Astrocyte (in vitro differentiated cells and primary cell): ENCODE data around the gene HMCN2. TPM values are rescaled to one million over a fixed set of nuclear protein-coding genes. Genes with fewer than 3 reads are reported as not detected.

Source experiments
- DNase-seq: peaks from one replicate; pipeline ENCODE4 v3.0.0-alpha.2; 2010; ENCODE audit warnings: low read depth
- FAIRE-seq: peaks from 2 replicates; lab custom pipeline; 2011; peaks lifted over from hg19 to GRCh38; lab: Jason Lieb, UNC
- H2AFZ ChIP-seq: 2 replicates; pipeline ENCODE4 v1.6.0; 2012; ENCODE audit warnings: low read depth, low read length, inconsistent platforms
- H3K27ac ChIP-seq: 2 replicates; pipeline ENCODE4 v1.5.1; 2011; ENCODE audit warnings: low read depth, low read length, inconsistent platforms
- H3K27me3 ChIP-seq: 2 replicates; pipeline ENCODE4 v1.6.0; 2011; ENCODE audit warnings: low read length, inconsistent platforms; ENCODE audit not compliant: insufficient read depth
- H3K36me3 ChIP-seq: 2 replicates; pipeline ENCODE4 v1.5.1; 2011; ENCODE audit warnings: low read length, inconsistent platforms; ENCODE audit not compliant: insufficient read depth
- H3K4me1 ChIP-seq: 2 replicates; pipeline ENCODE4 v1.5.1; 2011; ENCODE audit warnings: low read length, inconsistent platforms; ENCODE audit not compliant: insufficient read depth
- H3K4me2 ChIP-seq: 2 replicates; pipeline ENCODE4 v1.6.0; 2012; ENCODE audit warnings: low read length, inconsistent platforms
- H3K4me3 ChIP-seq: 2 replicates; pipeline ENCODE4 v1.5.1; 2011; ENCODE audit warnings: low read depth, mild to moderate bottlenecking, low read length, inconsistent platforms; ENCODE audit not compliant: insufficient read depth
- H3K79me2 ChIP-seq: 2 replicates; pipeline ENCODE4 v1.6.0; 2012; ENCODE audit warnings: mild to moderate bottlenecking, low read length, inconsistent platforms; ENCODE audit not compliant: insufficient read depth
- H3K9ac ChIP-seq: 2 replicates; pipeline ENCODE4 v1.6.0; 2012; ENCODE audit warnings: mild to moderate bottlenecking, low read length, inconsistent platforms
- H3K9me3 ChIP-seq: 2 replicates; pipeline ENCODE4 v1.5.1; 2012; ENCODE audit warnings: low read depth, mild to moderate bottlenecking, low read length, inconsistent platforms; ENCODE audit not compliant: insufficient read depth
- H4K20me1 ChIP-seq: 2 replicates; pipeline ENCODE4 v1.6.0; 2012; ENCODE audit warnings: low read length, inconsistent platforms; ENCODE audit not compliant: insufficient read depth
- H3K27ac Mint-ChIP-seq: one replicate; pipeline ENCODE4 v1.8.0; 2021; ENCODE audit warnings: mild to moderate bottlenecking, mixed read lengths; ENCODE audit not compliant: unreplicated experiment
- H3K27me3 Mint-ChIP-seq: one replicate; pipeline ENCODE4 v1.8.0; 2021; ENCODE audit warnings: low read depth, mixed read lengths; ENCODE audit not compliant: unreplicated experiment
- H3K36me3 Mint-ChIP-seq: one replicate; pipeline ENCODE4 v1.8.0; 2021; ENCODE audit warnings: low read depth, mixed read lengths; ENCODE audit not compliant: unreplicated experiment
- H3K4me1 Mint-ChIP-seq: one replicate; pipeline ENCODE4 v1.8.0; 2021; ENCODE audit warnings: low read depth, mixed read lengths; ENCODE audit not compliant: unreplicated experiment
- H3K4me3 Mint-ChIP-seq: one replicate; pipeline ENCODE4 v1.8.0; 2021; ENCODE audit warnings: mild to moderate bottlenecking, moderate library complexity, mixed read lengths; ENCODE audit not compliant: unreplicated experiment
- H3K9me3 Mint-ChIP-seq: one replicate; pipeline ENCODE4 v1.8.0; 2021; ENCODE audit warnings: mild to moderate bottlenecking, mixed read lengths; ENCODE audit not compliant: unreplicated experiment
- CTCF ChIP-seq: IDR thresholded peaks from 2 replicates; pipeline ENCODE4 v1.5.1; 2011; ENCODE audit warnings: low read depth, mild to moderate bottlenecking, inconsistent platforms, low read length, moderate library complexity; ENCODE audit not compliant: insufficient read depth
- EZH2 ChIP-seq: IDR thresholded peaks from 2 replicates; pipeline ENCODE4 v1.6.1; 2012; ENCODE audit warnings: mild to moderate bottlenecking, low read length, inconsistent platforms; ENCODE audit not compliant: insufficient read depth
- total RNA-seq: library from RNA; stranded (reverse); gene quantifications from 2 replicates; pipeline ENCODE4 v1.2.1, GENCODE V29; 2021

The HMCN2 gene
- total RNA-seq, 1 donor from 2014 or later, result 1.6 TPM

- H3K27ac ChIP-seq, result no peak overlapping the region
- H3K27me3 ChIP-seq, result no peaks in the 10 kb centered on the region
- no peak overlapping the region for H2AFZ ChIP-seq
- no peak overlapping the region for H3K4me2 ChIP-seq
- H3K36me3 ChIP-seq, result no peaks in the 10 kb centered on the region
- H3K79me2 ChIP-seq, result no peaks in the 10 kb centered on the region
- no peak overlapping the region for H3K9ac ChIP-seq
- Mint-ChIP-seq H3K27me3 (peaks cover 32% of the 10 kb centered on the region), H3K27ac (no peak overlapping the region), H3K9me3 (peaks cover 5% of the 10 kb centered on the region), H3K36me3 (peaks cover 6% of the 10 kb centered on the region), H3K4me3 (no peak overlapping the region), H3K4me1 (peaks cover 3% of the 10 kb centered on the region)
- no peaks in the 10 kb centered on the region for H4K20me1 ChIP-seq
- H3K4me1 ChIP-seq, result no peaks in the 10 kb centered on the region
- H3K9me3 ChIP-seq, result no peaks in the 10 kb centered on the region
- H3K4me3 ChIP-seq, result no peak overlapping the region
- DNase-seq (no peak), FAIRE-seq (no peak)
- TF ChIP-seq CTCF, result no peak
- TF ChIP-seq EZH2, result no peak
Observed at GRCh38 chr9:130364619-130365322, 99.2 kb downstream of the HMCN2 start.

GRCh38 chr9:130365323-130365721 lies 99.8 kb downstream of the HMCN2 start:
- Histone ChIP-seq H3K9me3 (no peaks in the 10 kb centered on the region), H3K4me2 (no peak overlapping the region), H3K79me2 (no peaks in the 10 kb centered on the region), H3K4me1 (no peaks in the 10 kb centered on the region), H3K27me3 (no peaks in the 10 kb centered on the region), H3K36me3 (no peaks in the 10 kb centered on the region), H3K9ac (no peak overlapping the region), H3K27ac (no peak overlapping the region), H3K4me3 (no peak overlapping the region), H2AFZ (no peak overlapping the region), H4K20me1 (no peaks in the 10 kb centered on the region)
- H3K36me3 Mint-ChIP-seq, result peaks cover 4% of the 10 kb centered on the region
- FAIRE-seq (no peak), DNase-seq (no peak)
- H3K4me1 Mint-ChIP-seq, result peaks cover 3% of the 10 kb centered on the region
- no peak overlapping the region for H3K27ac Mint-ChIP-seq
- peaks cover 5% of the 10 kb centered on the region for H3K9me3 Mint-ChIP-seq
- TF ChIP-seq EZH2 (no peak), CTCF (no peak)
- peaks cover 31% of the 10 kb centered on the region for H3K27me3 Mint-ChIP-seq
- no peak overlapping the region for H3K4me3 Mint-ChIP-seq

- H3K9me3 Mint-ChIP-seq, result peaks cover 1% of the 10 kb centered on the region
- Histone ChIP-seq H3K79me2 (no peaks in the 10 kb centered on the region), H3K27me3 (no peaks in the 10 kb centered on the region), H3K27ac (no peak overlapping the region), H3K4me1 (no peaks in the 10 kb centered on the region), H3K9ac (no peak overlapping the region), H3K4me3 (no peak overlapping the region), H3K9me3 (no peaks in the 10 kb centered on the region), H2AFZ (no peak overlapping the region), H4K20me1 (no peaks in the 10 kb centered on the region), H3K4me2 (no peak overlapping the region), H3K36me3 (no peaks in the 10 kb centered on the region)
- no peak for TF ChIP-seq CTCF
- no peak for TF ChIP-seq EZH2
- peaks cover 3% of the 10 kb centered on the region for H3K4me1 Mint-ChIP-seq
- H3K27ac Mint-ChIP-seq, result no peak overlapping the region
- FAIRE-seq (no peak), DNase-seq (no peak)
- peaks cover 6% of the 10 kb centered on the region for H3K36me3 Mint-ChIP-seq
- peaks cover 25% of the 10 kb centered on the region for H3K27me3 Mint-ChIP-seq
- no peak overlapping the region for H3K4me3 Mint-ChIP-seq
Observed at GRCh38 chr9:130366072-130366471, 100.5 kb downstream of the HMCN2 start.
